Body of pancreas (tissue), 4 donors: ENCODE data around the gene OLIG3.

ENCODE experiments used
- POLR2A ChIP-seq, 3 donors: fragments of 450-650 bp; IDR thresholded peaks; one replicate each; pipeline ENCODE4 v1.6.1; 2016; ENCODE audit warnings: antibody characterized with exemption in 3 of 3, mild to moderate bottlenecking in 2 of 3
- TF ChIP-seq, protein P1 (sequence below), 7 experiments: fragments of 450-650 bp in 4 of 7; fragments of 200-600 bp in 3 of 7; sonication (generic) in 3 of 7; IDR thresholded peaks; one replicate each; pipeline ENCODE4 v1.5.1; 2016 to 2019; ENCODE audit warnings: antibody characterized with exemption in 7 of 7

- TF ChIP-seq POLR2A (IDR thresholded peaks at IDR 0.05), result no peak
- TF ChIP-seq, protein P1, sequence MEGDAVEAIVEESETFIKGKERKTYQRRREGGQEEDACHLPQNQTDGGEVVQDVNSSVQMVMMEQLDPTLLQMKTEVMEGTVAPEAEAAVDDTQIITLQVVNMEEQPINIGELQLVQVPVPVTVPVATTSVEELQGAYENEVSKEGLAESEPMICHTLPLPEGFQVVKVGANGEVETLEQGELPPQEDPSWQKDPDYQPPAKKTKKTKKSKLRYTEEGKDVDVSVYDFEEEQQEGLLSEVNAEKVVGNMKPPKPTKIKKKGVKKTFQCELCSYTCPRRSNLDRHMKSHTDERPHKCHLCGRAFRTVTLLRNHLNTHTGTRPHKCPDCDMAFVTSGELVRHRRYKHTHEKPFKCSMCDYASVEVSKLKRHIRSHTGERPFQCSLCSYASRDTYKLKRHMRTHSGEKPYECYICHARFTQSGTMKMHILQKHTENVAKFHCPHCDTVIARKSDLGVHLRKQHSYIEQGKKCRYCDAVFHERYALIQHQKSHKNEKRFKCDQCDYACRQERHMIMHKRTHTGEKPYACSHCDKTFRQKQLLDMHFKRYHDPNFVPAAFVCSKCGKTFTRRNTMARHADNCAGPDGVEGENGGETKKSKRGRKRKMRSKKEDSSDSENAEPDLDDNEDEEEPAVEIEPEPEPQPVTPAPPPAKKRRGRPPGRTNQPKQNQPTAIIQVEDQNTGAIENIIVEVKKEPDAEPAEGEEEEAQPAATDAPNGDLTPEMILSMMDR (IDR thresholded peaks at IDR 0.05), result no peak
Observed at GRCh38 chr6:137494281-137494987, at the start of gene OLIG3.
